GM20431 (cell line): Measurements from ENCODE around the gene ANK3.

Experiments
- in situ Hi-C: fragments of 300-500 bp; cut with MseI, MboI; formaldehyde crosslinking; loops from one replicate; pipeline ENCODE4 v1.15.0; 2020; ENCODE audit warnings: low sequenced_read_pairs; ENCODE audit not compliant: unreplicated experiment

The ANK3 gene

DNA sequence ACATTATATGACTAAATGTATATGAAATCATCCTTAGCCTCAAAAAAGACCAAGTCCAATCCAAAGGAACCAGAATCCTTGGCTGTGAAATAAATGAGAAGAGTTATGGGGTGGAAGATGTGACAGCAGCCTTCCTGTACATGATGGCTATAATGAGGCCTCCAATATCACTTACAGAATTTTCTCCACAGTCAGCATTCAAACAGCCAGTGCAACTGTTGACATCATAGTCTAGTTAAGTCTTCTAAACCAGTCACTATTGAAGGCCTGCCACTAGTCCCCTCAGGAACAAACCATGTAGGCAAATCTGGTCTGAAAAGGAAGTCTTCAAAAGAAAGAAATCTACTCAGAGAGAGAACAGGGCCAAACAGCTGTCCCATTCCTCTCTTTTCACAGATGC is 263.8 kb downstream of the ANK3 start:
- in situ Hi-C loops = no loop called here

DNA sequence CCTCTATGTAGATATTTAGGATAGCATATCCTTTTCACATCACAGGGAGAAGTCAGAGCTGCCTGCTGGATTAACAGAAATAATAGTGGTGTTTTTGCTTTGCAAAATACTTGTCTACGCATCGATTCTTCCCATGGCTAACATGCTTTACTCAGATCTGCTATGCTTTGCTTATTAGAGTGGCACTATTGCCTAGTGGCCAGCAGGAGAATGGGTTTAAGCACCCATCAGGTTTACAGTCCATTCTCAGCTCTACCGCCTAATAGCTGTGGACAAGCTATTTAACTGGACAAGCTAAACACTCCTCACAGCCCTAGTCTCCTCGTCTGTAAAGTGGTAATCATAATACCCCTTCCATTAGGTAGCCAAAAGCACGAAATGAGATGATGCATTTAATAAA is 265.1 kb downstream of the ANK3 start:
- in situ Hi-C loops = loop anchor here (25.0 kb wide), 2 partner anchors 88 to 313 kb away; no protein-coding TSS in a partner anchor

DNA sequence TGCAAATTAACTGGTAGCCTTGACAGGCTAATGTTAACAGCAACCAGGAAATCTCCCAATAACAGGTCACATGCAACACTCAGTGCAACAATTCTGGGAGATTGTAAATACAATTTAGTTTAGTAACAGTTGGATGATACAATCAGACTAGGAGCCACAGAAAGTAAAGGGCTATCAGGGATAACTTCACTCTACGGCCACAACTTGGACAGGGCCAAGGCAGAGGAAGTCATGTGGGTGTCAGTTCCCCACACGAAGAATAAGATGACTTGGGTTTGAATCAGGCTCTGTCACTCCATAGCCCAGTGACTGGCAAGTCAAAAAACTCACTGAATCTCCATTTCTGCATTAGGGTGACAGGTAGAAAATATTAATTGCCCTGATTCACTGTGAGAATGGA is 266.0 kb downstream of the ANK3 start:
- in situ Hi-C loops = loop anchor here (25.0 kb wide), 2 partner anchors 89 to 314 kb away; no protein-coding TSS in a partner anchor

DNA sequence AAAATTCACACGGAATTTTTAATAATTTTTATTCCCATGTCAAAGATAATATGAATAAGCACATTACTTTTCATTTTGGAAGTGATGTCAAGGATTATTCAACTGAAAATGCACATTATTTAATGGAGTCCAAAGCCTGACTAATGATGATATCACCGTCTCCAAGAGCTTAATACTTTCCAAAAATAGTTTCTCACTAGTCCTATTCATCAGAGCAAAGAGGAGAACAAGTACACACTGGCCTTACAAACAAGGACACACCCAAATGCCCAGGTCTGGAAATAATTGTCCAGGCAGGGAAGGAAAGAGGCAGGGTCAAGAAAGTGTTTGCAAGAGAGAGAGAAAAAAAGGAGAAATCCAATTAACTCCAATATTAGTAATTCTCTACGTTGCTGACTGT is 266.5 kb downstream of the ANK3 start:
- in situ Hi-C loops = loop anchor here (25.0 kb wide), 2 partner anchors 89 to 314 kb away; no protein-coding TSS in a partner anchor

DNA sequence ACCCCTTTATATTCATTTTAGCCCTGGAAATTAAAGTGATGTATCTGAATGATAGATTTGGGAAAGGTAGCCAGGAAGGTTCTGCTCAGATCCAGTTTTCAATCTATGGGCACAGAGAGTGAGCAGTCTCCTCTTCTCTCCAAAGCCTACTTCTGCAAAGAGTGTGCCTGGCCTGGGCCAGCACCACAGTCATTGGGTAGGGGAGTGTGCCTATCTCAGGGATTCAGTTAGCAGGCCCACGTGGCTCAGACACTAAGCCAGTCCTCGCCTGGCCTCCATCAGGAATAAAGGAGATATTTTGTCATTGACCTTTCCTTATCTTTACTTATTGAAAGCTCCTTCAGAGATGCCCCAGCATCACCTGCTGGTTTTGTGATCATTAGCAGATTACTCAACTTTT is 267.5 kb downstream of the ANK3 start:
- in situ Hi-C loops = loop anchor here (25.0 kb wide), 2 partner anchors 90 to 315 kb away; no protein-coding TSS in a partner anchor

DNA sequence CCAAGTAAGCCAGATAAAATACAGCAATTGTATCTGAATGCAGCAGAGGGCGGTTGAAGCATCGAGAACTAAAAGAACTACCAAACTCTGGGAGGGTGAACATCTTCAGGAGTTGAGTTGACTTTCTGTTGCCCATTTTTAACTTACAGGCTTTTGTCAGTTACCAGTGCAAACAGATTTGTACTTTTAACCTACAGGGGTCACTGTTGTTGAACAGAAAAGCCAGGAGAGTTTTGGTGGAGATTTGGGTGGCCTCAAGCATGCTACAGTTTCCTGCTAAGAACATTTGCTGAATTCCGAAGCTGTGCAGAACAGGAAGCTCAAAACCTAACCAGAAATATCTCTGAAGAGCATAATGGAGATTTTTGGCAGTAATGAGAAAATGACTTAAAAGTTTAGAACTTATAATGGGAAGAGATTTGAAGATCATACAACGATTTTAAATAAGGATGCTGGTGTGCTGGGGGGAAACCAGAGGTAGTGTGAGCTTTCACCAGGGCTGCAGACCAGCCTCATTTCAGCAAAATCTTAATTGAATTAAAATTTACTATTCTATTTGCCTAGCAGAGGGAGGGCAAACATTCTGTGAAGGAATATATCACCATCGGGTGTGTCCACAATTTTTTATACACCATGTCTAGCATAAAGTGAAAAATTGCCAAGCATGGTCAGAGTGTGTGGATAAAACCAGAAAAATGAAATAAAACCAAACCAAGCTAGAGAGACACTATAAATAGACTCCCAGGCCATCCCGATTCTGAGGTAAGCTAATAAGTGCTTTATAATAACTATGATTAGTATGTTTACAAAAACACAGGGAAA is 274.7 kb downstream of the ANK3 start:
- in situ Hi-C loops = loop anchor here (25.0 kb wide), 2 partner anchors 97 to 322 kb away; no protein-coding TSS in a partner anchor

DNA sequence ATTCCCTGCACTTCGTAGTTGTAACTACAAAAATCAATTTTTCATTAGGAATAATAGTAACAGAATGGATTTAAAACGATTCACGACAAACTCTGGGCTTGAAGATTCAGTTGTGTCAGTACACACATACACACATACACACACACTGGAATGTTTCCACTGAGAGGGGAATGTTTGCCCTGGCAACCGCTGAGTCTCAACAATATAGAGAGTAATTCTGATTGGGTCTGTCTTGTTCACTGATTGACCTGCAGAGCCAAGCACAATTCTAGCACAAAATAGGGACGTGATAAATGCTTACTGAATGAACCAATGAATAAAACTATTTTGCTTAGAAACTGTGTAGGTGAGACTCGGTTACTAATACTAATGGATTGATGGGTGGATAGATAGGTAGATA is 278.9 kb downstream of the ANK3 start:
- in situ Hi-C loops = loop anchor here (25.0 kb wide), 2 partner anchors 102 to 327 kb away; no protein-coding TSS in a partner anchor

DNA sequence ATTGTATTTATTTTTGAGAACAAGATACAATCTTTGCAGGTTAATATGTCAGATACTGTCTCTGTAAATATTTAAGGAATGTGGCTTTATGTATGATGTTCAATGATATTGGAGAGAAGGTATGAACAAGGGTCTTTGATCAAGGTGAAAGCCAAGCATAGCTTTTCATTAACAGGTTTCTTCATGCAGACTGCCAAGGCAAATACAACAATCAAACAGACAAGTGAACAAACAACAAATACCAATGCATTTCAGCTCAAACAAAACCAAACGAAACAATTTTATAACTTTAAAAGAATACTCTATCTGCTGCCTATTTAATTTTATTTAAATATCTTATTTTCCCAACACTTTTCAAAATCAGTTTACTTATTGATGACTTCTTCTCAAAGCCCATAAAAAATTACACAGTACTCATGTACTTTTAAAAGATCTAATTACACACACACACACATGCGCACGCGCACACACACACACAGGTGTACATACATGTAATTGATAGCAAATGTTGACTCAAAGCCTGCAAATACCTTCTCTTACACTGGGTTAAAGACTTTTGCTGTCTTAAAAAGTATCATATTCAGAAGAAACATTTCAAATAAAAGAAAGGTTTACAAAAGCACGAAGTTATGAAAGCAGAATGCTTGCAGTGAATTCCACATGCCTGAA is 282.2 kb downstream of the ANK3 start:
- in situ Hi-C loops = loop anchor here (25.0 kb wide), 2 partner anchors 105 to 330 kb away; no protein-coding TSS in a partner anchor

DNA sequence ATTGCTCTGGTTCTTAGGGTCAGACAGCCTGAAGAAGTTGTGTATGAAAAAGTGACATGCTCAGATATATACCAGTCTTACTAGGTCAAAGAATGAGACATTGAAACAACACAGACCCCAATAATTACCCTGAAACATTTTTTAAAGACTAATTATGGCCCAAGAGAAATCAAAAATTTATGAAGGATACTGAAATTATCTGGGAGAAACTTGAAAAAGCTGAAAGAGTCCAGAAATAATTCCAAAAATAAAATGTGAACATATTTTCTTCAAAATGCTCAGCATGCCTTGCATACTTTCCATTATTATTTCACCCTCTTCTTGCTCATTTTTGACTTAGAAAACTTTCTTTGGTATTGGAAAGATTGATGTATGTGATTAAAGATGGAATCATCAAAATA is 284.4 kb downstream of the ANK3 start:
- in situ Hi-C loops = loop anchor here (25.0 kb wide), 2 partner anchors 107 to 332 kb away; no protein-coding TSS in a partner anchor

DNA sequence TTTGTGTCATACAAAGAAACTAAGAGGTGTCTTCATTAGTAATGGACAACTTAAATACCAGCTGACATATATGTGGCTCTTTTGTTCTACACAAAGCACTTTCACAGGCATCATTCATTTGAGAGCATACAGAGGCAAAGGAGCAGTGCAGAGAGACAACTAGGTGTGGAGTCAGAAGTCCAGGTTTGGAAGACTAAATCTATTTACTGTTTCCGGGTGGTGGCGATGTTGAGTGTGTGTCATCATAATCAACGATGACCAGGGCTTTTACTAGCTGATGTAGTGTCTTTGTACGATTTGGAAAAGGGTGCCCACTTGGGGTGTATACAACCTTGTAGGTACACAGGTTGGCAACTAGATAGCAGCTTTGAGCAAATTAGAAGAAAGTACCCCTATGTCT is 287.9 kb downstream of the ANK3 start:
- in situ Hi-C loops = loop anchor here (25.0 kb wide), 2 partner anchors 110 to 335 kb away; no protein-coding TSS in a partner anchor

DNA sequence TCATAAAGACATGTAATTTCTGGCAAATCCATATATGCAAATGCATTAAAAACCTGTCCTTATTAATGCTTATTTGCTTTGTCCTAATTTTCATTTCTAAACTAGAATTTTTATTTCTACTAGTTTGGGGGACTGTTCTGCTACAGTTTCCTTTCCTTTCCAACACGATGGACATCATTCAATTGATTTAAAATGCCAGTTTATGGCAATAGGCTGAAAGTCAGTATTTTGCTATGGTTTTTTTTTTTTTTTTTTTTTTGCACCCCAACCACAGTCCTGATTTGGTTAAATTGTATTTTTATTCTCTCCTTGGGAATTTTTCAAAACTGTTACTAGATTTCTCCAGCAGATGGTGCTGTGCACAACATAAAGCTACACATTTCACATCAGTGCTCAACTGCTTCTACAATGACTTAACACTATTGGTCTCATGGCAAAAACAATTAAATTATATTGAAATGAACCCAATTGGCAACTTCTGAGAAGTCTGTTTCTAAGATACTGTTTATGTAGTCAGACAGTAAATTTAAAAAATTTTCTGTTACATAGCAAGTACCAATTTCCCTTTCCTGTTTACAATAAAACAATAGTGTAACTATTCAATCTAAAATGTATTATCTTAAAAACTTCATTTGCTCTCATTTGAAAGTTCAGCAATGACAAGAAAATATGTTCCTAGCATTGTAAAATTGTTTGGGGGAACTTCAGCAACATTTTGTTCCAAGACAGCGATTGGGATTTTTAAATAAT is 289.5 kb downstream of the ANK3 start:
- in situ Hi-C loops = loop anchor here (25.0 kb wide), 2 partner anchors 112 to 337 kb away; no protein-coding TSS in a partner anchor

DNA sequence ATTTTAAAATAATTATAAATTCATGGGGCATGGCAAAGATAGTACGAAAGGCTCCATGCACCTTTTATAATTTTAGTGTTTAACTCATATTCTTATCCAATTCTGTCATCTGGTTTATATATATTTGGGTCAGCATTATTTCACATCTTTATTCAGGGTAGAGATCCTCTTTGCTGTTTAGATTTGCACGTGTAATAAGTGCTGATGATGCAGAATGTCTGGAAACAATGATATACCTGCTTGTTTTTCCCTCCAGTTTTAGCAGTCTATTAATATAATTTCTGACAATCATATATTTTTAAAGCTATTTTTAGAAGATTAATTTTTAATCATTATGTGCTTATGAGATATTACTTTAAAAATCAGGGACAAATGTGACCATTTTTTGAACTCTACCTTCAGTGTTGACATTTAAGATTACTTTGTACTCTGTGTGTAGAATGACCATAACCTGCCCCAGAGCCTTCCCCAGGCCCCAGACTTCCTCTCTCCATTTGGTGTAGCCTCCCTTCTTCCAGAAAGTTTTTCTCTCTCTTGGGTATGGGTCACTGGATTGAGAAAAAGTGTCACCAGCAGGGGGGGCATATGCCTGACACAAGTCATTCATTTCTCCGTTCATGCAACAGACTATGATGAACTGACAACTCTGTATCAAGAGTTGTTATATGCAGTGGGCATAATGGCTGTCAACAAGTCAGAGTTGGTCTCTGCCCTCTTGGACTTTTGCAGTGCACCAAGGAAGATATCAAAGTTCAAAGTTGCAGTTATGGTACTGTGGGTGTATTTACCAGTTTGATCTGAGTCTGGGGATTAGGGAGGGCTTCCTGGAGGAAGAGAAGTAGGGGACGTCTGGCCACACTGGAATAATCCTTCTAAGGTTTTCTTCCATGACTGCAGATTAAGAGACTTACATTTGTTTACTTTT is 290.7 kb downstream of the ANK3 start:
- in situ Hi-C loops = no loop called here

DNA sequence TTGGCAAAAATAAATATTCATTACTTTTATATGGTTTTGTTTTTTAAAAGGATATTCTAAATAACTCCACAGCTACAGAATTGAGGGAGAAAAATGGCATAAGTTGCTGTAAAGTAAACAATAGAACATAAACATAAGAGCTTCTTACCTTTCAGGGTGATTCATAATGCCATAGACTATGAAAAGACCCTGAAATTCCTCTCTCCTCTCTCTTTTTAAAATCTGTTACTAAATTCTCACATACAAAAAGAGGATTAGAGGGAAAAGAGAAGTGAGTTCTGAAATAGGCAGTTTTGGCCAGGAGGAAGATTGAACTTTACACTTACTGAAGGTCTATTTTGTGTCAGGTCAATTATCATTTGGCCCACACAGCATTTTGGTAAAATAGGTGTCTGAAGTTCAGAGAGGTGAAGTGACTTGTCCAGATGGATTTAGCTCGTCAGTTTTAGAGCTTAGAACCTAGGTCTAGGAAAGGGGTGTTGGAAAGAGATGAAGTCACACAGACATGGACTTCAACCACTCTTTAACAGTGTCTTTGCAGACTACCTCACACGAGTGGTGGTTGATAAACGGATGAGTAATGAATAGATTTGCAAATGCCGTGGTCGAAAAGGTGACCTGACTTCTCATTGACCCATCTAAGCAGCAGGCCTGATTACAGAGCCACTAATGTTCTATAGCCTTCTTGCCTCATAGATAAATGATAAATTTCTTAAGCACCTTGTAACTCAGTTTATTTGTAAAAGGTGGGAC is 292.7 kb downstream of the ANK3 start:
- in situ Hi-C loops = no loop called here

DNA sequence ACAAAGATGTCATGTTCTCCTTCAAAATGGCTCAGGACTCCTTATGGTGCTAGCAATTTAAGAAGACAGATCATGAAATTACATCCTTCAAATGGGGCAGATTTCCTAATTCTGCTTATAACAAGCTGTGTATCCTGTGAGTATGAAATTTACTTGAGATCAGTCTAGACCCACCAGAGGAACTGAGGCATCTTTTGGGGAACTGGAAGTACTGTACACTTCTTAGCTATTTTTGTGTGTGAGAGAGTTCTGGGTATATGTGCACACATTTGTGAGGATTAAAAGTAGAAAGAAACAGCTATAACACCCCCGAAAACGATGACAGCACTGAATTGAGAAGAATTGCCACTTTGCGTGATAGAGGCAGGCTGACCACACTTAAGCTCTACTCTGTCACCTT is 296.4 kb downstream of the ANK3 start:
- in situ Hi-C loops = no loop called here

DNA sequence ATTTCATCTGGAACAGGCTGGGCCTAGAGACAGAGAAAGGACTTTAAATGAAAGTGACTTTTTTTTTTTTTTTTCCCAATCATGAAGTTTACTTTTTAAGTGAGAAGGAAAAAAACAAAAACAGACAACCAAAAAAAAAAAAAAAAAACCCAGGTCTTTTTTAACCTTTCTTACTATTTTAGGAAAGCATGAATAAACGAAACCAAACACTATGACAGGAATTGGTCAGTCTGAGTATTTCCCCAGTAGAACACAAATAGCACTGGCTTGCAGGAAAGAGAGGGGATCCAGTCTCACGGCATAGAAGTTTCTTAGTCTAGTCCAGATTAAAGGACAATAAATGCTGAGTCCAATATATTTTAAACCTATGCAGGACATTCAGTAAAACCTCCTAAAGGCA is 302.8 kb downstream of the ANK3 start:
- in situ Hi-C loops = no loop called here

DNA sequence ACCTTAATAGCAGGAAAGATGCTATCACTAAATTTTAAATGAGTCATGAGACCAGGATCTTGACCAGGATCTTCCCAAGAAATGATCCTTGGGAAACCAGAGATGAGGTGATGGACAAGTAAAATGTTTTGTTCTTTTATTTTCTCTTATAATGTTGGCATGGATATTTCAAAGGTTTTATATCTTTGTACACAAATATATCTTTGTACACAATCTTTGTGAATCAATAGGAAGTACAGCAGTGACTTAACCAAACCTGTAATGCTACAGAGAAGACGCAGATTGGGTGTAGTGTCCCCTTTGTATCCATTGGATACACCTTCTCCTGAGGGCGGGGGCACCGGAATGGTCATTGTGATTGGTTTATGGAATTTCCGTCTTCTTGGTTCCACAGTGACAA is 303.3 kb downstream of the ANK3 start:
- in situ Hi-C loops = no loop called here

DNA sequence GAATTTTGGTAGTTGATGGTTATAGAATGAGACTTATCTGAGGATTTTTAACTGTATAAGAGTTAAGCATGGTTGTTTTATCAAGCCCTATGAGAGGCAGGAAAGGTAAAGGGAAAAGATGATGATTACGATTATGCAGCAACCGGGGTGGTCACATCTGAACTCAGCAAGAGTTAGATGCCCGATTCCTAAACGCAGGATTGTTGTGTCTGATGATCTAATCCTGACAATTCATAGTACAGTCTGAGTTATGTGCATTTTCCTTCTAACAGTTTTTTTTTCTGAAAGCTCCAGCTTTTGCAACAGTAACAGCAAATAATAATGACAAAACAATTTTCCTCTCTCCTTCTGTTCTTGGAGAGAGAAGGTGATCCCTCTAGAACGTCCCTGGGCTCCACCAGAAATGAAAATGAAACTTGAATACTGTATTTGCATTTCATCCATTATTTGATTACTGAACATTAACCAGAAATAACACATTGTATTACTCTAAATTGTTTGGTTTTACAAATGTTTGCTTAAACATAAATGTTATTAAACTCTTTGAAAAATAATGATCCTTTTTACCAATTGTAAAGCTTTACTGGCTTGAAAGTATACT is 306.8 kb downstream of the ANK3 start:
- in situ Hi-C loops = no loop called here

DNA sequence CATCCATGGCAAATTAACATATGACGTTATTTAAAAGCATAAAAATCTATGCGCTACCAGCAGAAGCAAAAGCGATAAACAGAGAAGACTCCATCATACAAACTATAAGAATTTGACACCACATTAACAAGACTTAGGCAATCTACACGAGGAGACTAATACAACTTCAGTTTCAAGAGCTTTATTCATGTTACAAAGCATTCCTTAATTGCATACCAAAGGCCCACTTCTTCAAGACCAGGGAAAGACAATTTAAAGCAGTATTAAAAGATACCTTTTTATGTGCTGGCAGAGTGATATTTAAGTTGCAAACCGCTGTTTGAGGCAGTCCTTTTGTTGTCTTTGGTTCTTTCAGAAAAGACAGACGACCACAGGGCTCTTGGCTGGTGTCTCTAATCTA is 307.3 kb downstream of the ANK3 start:
- in situ Hi-C loops = no loop called here
